Measurements from ENCODE around the gene GPN2.

DNA sequence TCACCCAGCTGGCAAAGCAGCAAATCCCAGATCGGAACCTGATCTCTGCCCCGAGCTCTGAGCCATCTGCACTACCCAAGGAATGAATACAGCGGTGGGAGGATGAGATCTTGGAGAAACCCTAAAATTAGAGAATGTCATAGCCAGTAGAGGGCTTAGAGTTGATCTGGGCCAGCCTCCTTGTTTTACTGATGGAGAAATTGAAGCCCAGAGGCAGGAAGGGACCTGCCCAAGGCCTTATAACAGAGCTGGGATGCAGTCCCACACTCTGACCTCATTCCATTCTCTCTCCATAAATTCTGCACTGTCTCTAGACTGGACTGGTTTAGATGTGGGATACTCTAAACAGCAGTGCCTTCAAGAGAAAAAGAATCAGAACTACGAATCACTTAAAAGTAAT is 31.9 kb downstream of the GPN2 start:
- TF ChIP-seq, protein P1, sequence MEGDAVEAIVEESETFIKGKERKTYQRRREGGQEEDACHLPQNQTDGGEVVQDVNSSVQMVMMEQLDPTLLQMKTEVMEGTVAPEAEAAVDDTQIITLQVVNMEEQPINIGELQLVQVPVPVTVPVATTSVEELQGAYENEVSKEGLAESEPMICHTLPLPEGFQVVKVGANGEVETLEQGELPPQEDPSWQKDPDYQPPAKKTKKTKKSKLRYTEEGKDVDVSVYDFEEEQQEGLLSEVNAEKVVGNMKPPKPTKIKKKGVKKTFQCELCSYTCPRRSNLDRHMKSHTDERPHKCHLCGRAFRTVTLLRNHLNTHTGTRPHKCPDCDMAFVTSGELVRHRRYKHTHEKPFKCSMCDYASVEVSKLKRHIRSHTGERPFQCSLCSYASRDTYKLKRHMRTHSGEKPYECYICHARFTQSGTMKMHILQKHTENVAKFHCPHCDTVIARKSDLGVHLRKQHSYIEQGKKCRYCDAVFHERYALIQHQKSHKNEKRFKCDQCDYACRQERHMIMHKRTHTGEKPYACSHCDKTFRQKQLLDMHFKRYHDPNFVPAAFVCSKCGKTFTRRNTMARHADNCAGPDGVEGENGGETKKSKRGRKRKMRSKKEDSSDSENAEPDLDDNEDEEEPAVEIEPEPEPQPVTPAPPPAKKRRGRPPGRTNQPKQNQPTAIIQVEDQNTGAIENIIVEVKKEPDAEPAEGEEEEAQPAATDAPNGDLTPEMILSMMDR (IDR thresholded peaks at IDR 0.05; ENCODE audit: low read depth, low read length): no peak
- no peak for TF ChIP-seq EZH2phosphoT487 (IDR thresholded peaks at IDR 0.05; ENCODE audit: low read depth)
